Activated CD4-positive, alpha-beta T cell treated with anti-CD3 and anti-CD28 coated beads for 36 hours (primary cell): Measurements from ENCODE around the gene SLC2A6. TPM values are rescaled to one million over a fixed set of nuclear protein-coding genes. Genes with fewer than 3 reads are reported as not detected.

Experiments used
- ATAC-seq: fragments of 200-7000 bp; cut with Tn5 transposase; one replicate; pipeline ENCODE4 v1.10.0; 2021; ENCODE audit warnings: mild to moderate bottlenecking, moderate library complexity
- CTCF ChIA-PET: fragments of 350-600 bp; sonication (Branson Sonifier 250); formaldehyde crosslinking; loops from one replicate; lab custom pipeline; 2021; ENCODE audit warnings: antibody characterized with exemption; lab: Charles Lee
- POLR2A ChIA-PET: fragments of 350-600 bp; sonication (Branson Sonifier 250); formaldehyde crosslinking; loops from one replicate; lab custom pipeline; 2021; ENCODE audit warnings: antibody characterized with exemption, inconsistent platforms; lab: Charles Lee
- DNase-seq: peaks from one replicate; pipeline ENCODE4 v3.0.0-alpha.2; 2020
- H3K27ac Mint-ChIP-seq: one replicate; pipeline ENCODE4 v1.8.0; 2021; ENCODE audit warnings: mixed read lengths
- H3K27me3 Mint-ChIP-seq: one replicate; pipeline ENCODE4 v1.8.0; 2021; ENCODE audit warnings: mixed read lengths
- H3K36me3 Mint-ChIP-seq: one replicate; pipeline ENCODE4 v1.8.0; 2021; ENCODE audit warnings: low read depth, mixed read lengths
- H3K4me1 Mint-ChIP-seq: one replicate; pipeline ENCODE4 v1.8.0; 2021; ENCODE audit warnings: mixed read lengths
- H3K4me3 Mint-ChIP-seq: one replicate; pipeline ENCODE4 v1.8.0; 2021; ENCODE audit warnings: mild to moderate bottlenecking, moderate library complexity, mixed read lengths
- H3K9me3 Mint-ChIP-seq: one replicate; pipeline ENCODE4 v1.8.0; 2021; ENCODE audit warnings: low read depth, mixed read lengths
- intact Hi-C, 2 experiments: fragments of 100-400 bp; cut with DNase I in 1 of 2; cut with micrococcal nuclease in 1 of 2; formaldehyde crosslinking; loops; one replicate each; pipeline versions ENCODE4 v1.14.2 to v1.15.1; 2022 to 2024; cut with DNase I, micrococcal nuclease
- total RNA-seq, 2 experiments: library from RNA; stranded (reverse); gene quantifications; one replicate each; pipeline ENCODE4 v1.2.3, GENCODE V29; 2021

SLC2A6 gene
- total RNA-seq, 2 experiments from 2014 or later, result 1.6 to 1.9 TPM

GRCh38 chr9:133473743-133474142 is 5.2 kb downstream of the SLC2A6 start:
- CTCF ChIA-PET, result interaction anchor here (0.8 kb wide), 1 partner anchor 11 kb away, joined by 4 read pairs; no protein-coding TSS in a partner anchor
- DNase-seq, result no peak
- H3K27me3 Mint-ChIP-seq, result no peaks in the 10 kb centered on the region
- ATAC-seq, result no peak
- H3K4me3 Mint-ChIP-seq, result no peak overlapping the region
- H3K9me3 Mint-ChIP-seq, result no peaks in the 10 kb centered on the region
- POLR2A ChIA-PET, result no interaction called here
- no peak overlapping the region for H3K27ac Mint-ChIP-seq
- intact Hi-C loops, result no loop called here
- H3K36me3 Mint-ChIP-seq, result no peaks in the 10 kb centered on the region
- H3K4me1 Mint-ChIP-seq, result no peaks in the 10 kb centered on the region

DNA sequence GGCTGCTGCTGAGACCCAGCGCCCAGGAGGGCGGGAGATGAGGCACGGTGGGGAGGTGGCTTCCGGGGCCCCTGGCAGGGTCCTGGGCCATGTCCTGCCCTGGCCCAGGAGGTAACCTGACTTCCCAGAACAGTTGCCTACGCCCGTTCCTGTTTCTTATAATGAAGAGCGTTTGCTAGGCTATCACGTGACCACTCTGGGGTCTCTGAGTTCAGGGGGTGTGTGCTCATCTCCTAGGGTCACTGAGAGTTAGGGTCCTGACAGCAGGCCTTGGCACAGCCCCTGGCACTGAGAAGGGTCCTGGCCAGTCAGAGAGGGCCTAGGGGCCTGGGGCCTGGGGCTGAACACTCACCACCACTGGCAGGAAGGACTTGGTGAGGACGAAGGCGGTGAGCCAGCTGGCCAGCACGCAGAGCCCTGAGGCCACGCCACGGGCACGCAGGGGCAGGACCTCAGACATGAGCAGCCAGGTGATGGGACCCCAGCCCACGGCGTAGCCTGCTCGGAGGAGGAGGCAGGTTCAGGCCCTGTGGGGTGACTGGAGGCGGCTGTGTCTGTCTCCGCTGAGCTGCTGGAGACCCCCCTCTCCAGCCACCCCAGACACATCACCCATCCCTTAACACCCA is 6.0 kb downstream of the SLC2A6 start:
- Mint-ChIP-seq H3K4me3 (no peak overlapping the region), H3K9me3 (no peaks in the 10 kb centered on the region), H3K4me1 (no peaks in the 10 kb centered on the region), H3K27me3 (no peaks in the 10 kb centered on the region), H3K27ac (no peak overlapping the region), H3K36me3 (no peaks in the 10 kb centered on the region)
- POLR2A ChIA-PET, result no interaction called here
- intact Hi-C loops, result no loop called here
- no peak for ATAC-seq
- no peak for DNase-seq
- CTCF ChIA-PET, result no interaction called here

GRCh38 chr9:133472277-133472645 is 6.6 kb downstream of the SLC2A6 start:
- POLR2A ChIA-PET, result no interaction called here
- intact Hi-C loops, result no loop called here
- no peaks in the 10 kb centered on the region for H3K9me3 Mint-ChIP-seq

GRCh38 chr9:133471551-133472276 is 7.2 kb downstream of the SLC2A6 start:
- Mint-ChIP-seq H3K36me3 (no peaks in the 10 kb centered on the region), H3K4me3 (no peak overlapping the region), H3K27ac (no peak overlapping the region), H3K27me3 (no peaks in the 10 kb centered on the region), H3K9me3 (no peaks in the 10 kb centered on the region), H3K4me1 (no peaks in the 10 kb centered on the region)
- DNase-seq (no peak), ATAC-seq (no peak)
- POLR2A ChIA-PET, result interaction anchor here (0.7 kb wide), 1 partner anchor 98 kb away, joined by 4 read pairs; no protein-coding TSS in a partner anchor
- CTCF ChIA-PET, result interaction anchor here (0.7 kb wide), 1 partner anchor 1717 kb away, joined by 3 read pairs; no protein-coding TSS in a partner anchor
- intact Hi-C loops, result no loop called here

More at GRCh38 chr9:133472277-133472645, 6.6 kb downstream of the SLC2A6 start:
- H3K4me1 Mint-ChIP-seq, result no peaks in the 10 kb centered on the region
- ATAC-seq (no peak), DNase-seq (no peak)
- CTCF ChIA-PET, result no interaction called here
- H3K27ac Mint-ChIP-seq, result no peak overlapping the region
- H3K27me3 Mint-ChIP-seq, result no peaks in the 10 kb centered on the region
- H3K36me3 Mint-ChIP-seq, result no peaks in the 10 kb centered on the region
- no peak overlapping the region for H3K4me3 Mint-ChIP-seq

- DNase-seq (no peak), ATAC-seq (no peak)
- H3K4me1 Mint-ChIP-seq, result no peaks in the 10 kb centered on the region
- H3K27me3 Mint-ChIP-seq, result no peaks in the 10 kb centered on the region
- ChIA-PET POLR2A (interaction anchor here (0.7 kb wide), 1 partner anchor 97 kb away, joined by 4 read pairs; no protein-coding TSS in a partner anchor), CTCF (interaction anchor here (0.7 kb wide), 1 partner anchor 1717 kb away, joined by 3 read pairs; no protein-coding TSS in a partner anchor)
- H3K27ac Mint-ChIP-seq, result no peak overlapping the region
- H3K36me3 Mint-ChIP-seq, result no peaks in the 10 kb centered on the region
- no peak overlapping the region for H3K4me3 Mint-ChIP-seq
- H3K9me3 Mint-ChIP-seq, result no peaks in the 10 kb centered on the region
- intact Hi-C loops, result no loop called here
Observed at GRCh38 chr9:133470988-133471387, 7.9 kb downstream of the SLC2A6 start.

DNA sequence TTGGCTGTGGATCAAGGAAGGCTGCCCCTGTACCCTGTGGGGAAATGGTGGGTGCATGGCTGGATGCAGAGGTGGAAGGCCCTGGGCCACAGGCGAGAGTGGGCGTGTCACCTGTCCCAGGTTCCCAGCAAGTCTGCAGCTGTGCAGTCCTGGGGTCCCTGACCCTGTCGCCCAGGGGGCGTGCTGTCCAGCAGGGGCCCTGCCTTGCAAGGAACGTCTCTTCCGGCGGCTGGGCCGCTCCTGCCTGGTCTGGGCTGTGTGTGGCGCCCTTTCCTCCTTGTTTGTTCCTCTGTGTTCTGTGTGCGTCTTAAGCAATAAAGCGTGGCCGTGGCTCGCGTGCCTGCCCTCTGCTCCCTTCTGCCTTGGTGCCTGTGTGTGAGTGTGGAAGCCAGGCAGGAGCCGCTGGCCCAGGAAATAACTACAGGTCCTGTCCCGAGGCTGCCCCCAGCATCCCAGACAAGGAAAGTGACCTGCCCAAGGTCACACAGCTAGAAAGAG is 8.4 kb downstream of the SLC2A6 start:
- intact Hi-C loops, result no loop called here
- POLR2A ChIA-PET, result no interaction called here

GRCh38 chr9:133468777-133469421 is 10.0 kb downstream of the SLC2A6 start:
- POLR2A ChIA-PET, result no interaction called here
- CTCF ChIA-PET, result no interaction called here
- no peak overlapping the region for H3K4me3 Mint-ChIP-seq
- intact Hi-C loops, result no loop called here
- no peak overlapping the region for H3K27ac Mint-ChIP-seq
- no peaks in the 10 kb centered on the region for H3K4me1 Mint-ChIP-seq
- no peaks in the 10 kb centered on the region for H3K9me3 Mint-ChIP-seq
- no peak for ATAC-seq
- H3K27me3 Mint-ChIP-seq, result no peaks in the 10 kb centered on the region
- no peaks in the 10 kb centered on the region for H3K36me3 Mint-ChIP-seq
- DNase-seq, result no peak

More for the DNA sequence above, 8.4 kb downstream of the SLC2A6 start:
- Mint-ChIP-seq H3K27me3 (no peaks in the 10 kb centered on the region), H3K9me3 (no peaks in the 10 kb centered on the region), H3K36me3 (no peaks in the 10 kb centered on the region), H3K4me1 (no peaks in the 10 kb centered on the region), H3K27ac (no peak overlapping the region), H3K4me3 (no peak overlapping the region)
- no peak for ATAC-seq
- no peak for DNase-seq
- CTCF ChIA-PET, result no interaction called here

DNA sequence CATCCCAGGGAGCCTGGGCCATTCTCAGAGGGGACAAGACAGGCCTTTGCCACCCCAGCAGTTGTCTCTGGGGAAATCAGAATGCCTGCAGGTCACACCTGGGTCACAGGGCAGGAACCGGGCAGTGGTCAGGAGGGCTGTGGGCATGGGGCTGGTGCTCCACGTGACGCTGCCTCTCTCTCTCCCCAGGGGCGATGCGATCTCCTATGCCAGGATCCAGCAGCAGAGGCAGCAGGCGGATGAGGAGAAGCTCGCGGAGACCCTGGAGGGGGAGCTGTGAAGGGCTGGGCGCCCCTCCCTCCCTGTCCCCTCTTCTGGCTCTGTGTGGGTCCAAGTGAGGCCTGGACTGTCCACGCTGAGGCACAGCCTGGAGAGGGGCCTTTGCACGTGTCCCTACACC is 10.5 kb downstream of the SLC2A6 start:
- intact Hi-C loops, result no loop called here
- H3K4me1 Mint-ChIP-seq, result no peaks in the 10 kb centered on the region
- CTCF ChIA-PET, result interaction anchor here (0.7 kb wide), 1 partner anchor 274 kb away, joined by 3 read pairs; no protein-coding TSS in a partner anchor
- H3K27me3 Mint-ChIP-seq, result no peaks in the 10 kb centered on the region
- ATAC-seq (no peak), DNase-seq (no peak)
- no peak overlapping the region for H3K4me3 Mint-ChIP-seq
- H3K27ac Mint-ChIP-seq, result no peak overlapping the region
- no peaks in the 10 kb centered on the region for H3K36me3 Mint-ChIP-seq
- POLR2A ChIA-PET, result no interaction called here
- no peaks in the 10 kb centered on the region for H3K9me3 Mint-ChIP-seq

- Mint-ChIP-seq H3K9me3 (no peaks in the 10 kb centered on the region), H3K27me3 (no peaks in the 10 kb centered on the region), H3K4me3 (no peak overlapping the region), H3K4me1 (no peaks in the 10 kb centered on the region), H3K27ac (no peak overlapping the region), H3K36me3 (no peaks in the 10 kb centered on the region)
- ATAC-seq (no peak), DNase-seq (no peak)
- intact Hi-C loops, result no loop called here
- ChIA-PET POLR2A (no interaction called here), CTCF (no interaction called here)
Observed at GRCh38 chr9:133467101-133467500, 11.8 kb downstream of the SLC2A6 start.

GRCh38 chr9:133465984-133466383 is 12.9 kb downstream of the SLC2A6 start:
- no peaks in the 10 kb centered on the region for H3K4me1 Mint-ChIP-seq
- no peaks in the 10 kb centered on the region for H3K9me3 Mint-ChIP-seq
- no peak for DNase-seq
- H3K27me3 Mint-ChIP-seq, result no peaks in the 10 kb centered on the region
- intact Hi-C loops, result no loop called here
- H3K27ac Mint-ChIP-seq, result no peak overlapping the region
- no peaks in the 10 kb centered on the region for H3K36me3 Mint-ChIP-seq
- no peak for ATAC-seq
- no peak overlapping the region for H3K4me3 Mint-ChIP-seq
- POLR2A ChIA-PET, result no interaction called here
- CTCF ChIA-PET, result interaction anchor here (1.6 kb wide), 1 partner anchor 14 kb away, joined by 3 read pairs; the partner anchor contains the start of gene SLC2A6

DNA sequence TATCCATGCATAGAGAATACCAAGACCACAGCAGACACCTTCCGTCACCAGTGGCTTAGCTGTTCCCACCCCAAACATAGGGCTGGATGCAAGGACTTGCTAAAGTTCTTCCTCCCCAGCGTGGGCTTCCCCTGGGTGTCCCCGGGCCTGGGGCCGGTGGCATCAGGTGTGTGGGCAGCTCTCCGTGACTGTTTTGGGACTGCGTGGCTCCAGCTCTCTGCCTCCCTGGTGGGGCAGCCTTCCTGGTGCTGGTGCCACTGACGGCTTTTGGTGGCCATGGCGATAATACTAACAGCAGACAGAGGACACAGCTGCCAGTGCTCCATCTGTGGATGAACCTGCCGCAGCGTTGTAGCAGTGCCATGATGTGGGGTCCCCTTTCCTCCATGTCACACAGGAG is 14.3 kb downstream of the SLC2A6 start:
- no peaks in the 10 kb centered on the region for H3K36me3 Mint-ChIP-seq
- H3K27me3 Mint-ChIP-seq, result no peaks in the 10 kb centered on the region
- no peaks in the 10 kb centered on the region for H3K4me1 Mint-ChIP-seq
- H3K4me3 Mint-ChIP-seq, result no peak overlapping the region
- ChIA-PET POLR2A (interaction anchor here (0.6 kb wide), 1 partner anchor 236 kb away, joined by 4 read pairs; no protein-coding TSS in a partner anchor), CTCF (no interaction called here)
- intact Hi-C loops, result no loop called here
- H3K9me3 Mint-ChIP-seq, result no peaks in the 10 kb centered on the region
- no peak for ATAC-seq
- H3K27ac Mint-ChIP-seq, result no peak overlapping the region
- DNase-seq, result no peak
